Activated CD4-positive, alpha-beta T cell treated with anti-CD3 and anti-CD28 coated beads for 36 hours (primary cell): ENCODE results near the gene PIH1D1. TPM values are rescaled to one million over a fixed set of nuclear protein-coding genes. Genes with fewer than 3 reads are reported as not detected.

ENCODE experiments used
- microRNA-seq: library from miRNA; unstranded; fragments of <30 nt; microRNA quantifications from one replicate; pipeline ENCODE4 v1.2.0, GENCODE V29; 2021; ENCODE audit warnings: borderline replicate concordance
- total RNA-seq, 2 experiments: library from RNA; stranded (reverse); gene quantifications; one replicate each; pipeline ENCODE4 v1.2.3, GENCODE V29; 2021

Gene PIH1D1
- total RNA-seq, 2 experiments from 2014 or later = 117 to 138 TPM

Small RNA genes lying within 50 kb of the gene (microRNA-seq; reads per million reads assigned to microRNA genes)
- 37,553 reads per million, percentile 99 among the genes with 10 or more reads in this experiment for gene MIR150

Other genes with a start within 250 kb of the PIH1D1 start
- 1 to 10 TPM in 1 of 2 experiments, under 1 TPM in 1; 0.42 to 1.3 TPM for gene SLC6A16, start 126.6 kb downstream of the PIH1D1 start, total RNA-seq
- 100 to 1,000 TPM; 152 to 191 TPM for gene CD37, start 116.4 kb downstream of the PIH1D1 start, total RNA-seq
- not detected for gene TEAD2, start 89.4 kb downstream of the PIH1D1 start, total RNA-seq
- not detected for gene DKKL1, start 87.9 kb downstream of the PIH1D1 start, total RNA-seq
- 1 to 10 TPM in 1 of 2 experiments, under 1 TPM in 1; 0.96 to 1.2 TPM for gene KASH5, start 63.6 kb downstream of the PIH1D1 start, total RNA-seq
- gene PTH2, start 28.4 kb downstream of the PIH1D1 start, total RNA-seq = not detected
- not detected for gene GFY, start 26.4 kb downstream of the PIH1D1 start, total RNA-seq
- gene SLC17A7, start 10.3 kb downstream of the PIH1D1 start, total RNA-seq = under 1 TPM; 0.07 to 0.14 TPM
- gene ALDH16A1, start 1.4 kb upstream of the PIH1D1 start, total RNA-seq = 10 to 100 TPM; 26.8 to 33.3 TPM
- 10 to 100 TPM; 38.6 to 43.2 TPM for gene FLT3LG, start 22.4 kb upstream of the PIH1D1 start, total RNA-seq
- gene RPL13A, start 35.8 kb upstream of the PIH1D1 start, total RNA-seq = 1,000 to 10,000 TPM; 3,861 to 3,967 TPM
- 1,000 to 10,000 TPM; 2,778 to 3,370 TPM for gene RPS11, start 44.6 kb upstream of the PIH1D1 start, total RNA-seq
- 10 to 100 TPM; 16.3 to 18.1 TPM for gene FCGRT, start 60.8 kb upstream of the PIH1D1 start, total RNA-seq
- 10 to 100 TPM; 10.9 to 13.5 TPM for gene RCN3, start 76.2 kb upstream of the PIH1D1 start, total RNA-seq
- gene NOSIP, start 128.7 kb upstream of the PIH1D1 start, total RNA-seq = 10 to 100 TPM; 71.4 to 73.1 TPM
- 1 to 10 TPM in 1 of 2 experiments, under 1 TPM in 1; 0.81 to 1.6 TPM for gene PRRG2, start 129.5 kb upstream of the PIH1D1 start, total RNA-seq
- gene PRR12, start 139.4 kb upstream of the PIH1D1 start, total RNA-seq = 10 to 100 TPM; 21.0 to 22.7 TPM
- gene RRAS, start 188.3 kb upstream of the PIH1D1 start, total RNA-seq = 10 to 100 TPM in 1 of 2 experiments, 1 to 10 TPM in 1; 9.7 to 11.7 TPM
- gene SCAF1, start 190.4 kb upstream of the PIH1D1 start, total RNA-seq = 10 to 100 TPM; 43.3 to 64.0 TPM
- 100 to 1,000 TPM; 123 to 125 TPM for gene IRF3, start 214.0 kb upstream of the PIH1D1 start, total RNA-seq
- 10 to 100 TPM; 79.6 to 93.8 TPM for gene BCL2L12, start 214.1 kb upstream of the PIH1D1 start, total RNA-seq
- 100 to 1,000 TPM; 384 to 448 TPM for gene PRMT1, start 225.5 kb upstream of the PIH1D1 start, total RNA-seq
- 1 to 10 TPM; 4.1 to 4.4 TPM for gene ADM5, start 237.8 kb upstream of the PIH1D1 start, total RNA-seq
- 1 to 10 TPM; 1.1 to 1.6 TPM for gene CPT1C, start 239.3 kb upstream of the PIH1D1 start, total RNA-seq